K562 treated with DMSO at 1 percent for 12 hours (cell line): Measurements from ENCODE around the gene ARMS2. TPM values are rescaled to one million over a fixed set of nuclear protein-coding genes. Genes with fewer than 3 reads are reported as not detected.

Experiments
- total RNA-seq: library from RNA; unstranded; fragments of 300-600 nt; gene quantifications from 2 replicates; pipeline ENCODE4 v1.2.3, GENCODE V29; 2022; ENCODE audit not compliant: insufficient read depth

The ARMS2 gene
- not detected in 2 replicates for total RNA-seq

GRCh38 chr10:122454603-122455080, at the start of gene ARMS2:
ARMS2 (plus strand) TSS chr10:122454653; CDS start chr10:122454728, 75 bp downstream.

GRCh38 chr10:122461367-122461728, 6.9 kb downstream of the ARMS2 start, which contains the start of gene HTRA1:
HTRA1 (plus strand) TSS chr10:122461553; CDS start chr10:122461653, 100 bp downstream.

Other genes starting within 250 kb of the ARMS2 start
- not detected in 2 replicates for gene BTBD16, start 183.4 kb upstream of the ARMS2 start, total RNA-seq
- 0.27 and 0.94 TPM in 2 replicates for gene PLEKHA1, start 79.9 kb upstream of the ARMS2 start, total RNA-seq
- not detected in 2 replicates for gene HTRA1, start 6.9 kb downstream of the ARMS2 start, total RNA-seq
- not detected in 2 replicates for gene DMBT1, start 106.1 kb downstream of the ARMS2 start, total RNA-seq
- gene C10orf120, start 245.2 kb downstream of the ARMS2 start, total RNA-seq, result not detected in 2 replicates